H9 (cell line): ENCODE data around the gene JAK1. TPM values are rescaled to one million over a fixed set of nuclear protein-coding genes. Genes with fewer than 3 reads are reported as not detected.

Experiments
- DNase-seq: peaks from one replicate; pipeline ENCODE4 v3.0.0-alpha.2; 2017
- H2AFZ ChIP-seq: one replicate; pipeline ENCODE4 v1.6.1; 2013; ENCODE audit warnings: mild to moderate bottlenecking, low read length, control low read depth, moderate library complexity
- H2AK5ac ChIP-seq: 2 replicates; pipeline ENCODE4 v1.6.1; 2013; ENCODE audit warnings: low read length, control low read depth, mixed read lengths; ENCODE audit not compliant: insufficient read length
- H2BK120ac ChIP-seq: one replicate; pipeline ENCODE4 v1.6.1; 2013; ENCODE audit warnings: low read depth, mild to moderate bottlenecking, low read length, control low read depth, inconsistent platforms; ENCODE audit not compliant: poor library complexity, severe bottlenecking
- H2BK12ac ChIP-seq: 2 replicates; pipeline ENCODE4 v1.6.1; 2013; ENCODE audit warnings: low read length, control low read depth, mixed read lengths, low read depth; ENCODE audit not compliant: insufficient read length
- H2BK15ac ChIP-seq: 2 replicates; pipeline ENCODE4 v1.6.1; 2013; ENCODE audit warnings: low read depth, low read length, control low read depth
- H2BK20ac ChIP-seq: one replicate; pipeline ENCODE4 v1.6.1; 2013; ENCODE audit warnings: low read depth, mild to moderate bottlenecking, low read length, control low read depth, inconsistent platforms; ENCODE audit not compliant: poor library complexity, severe bottlenecking
- H2BK5ac ChIP-seq: 2 replicates; pipeline ENCODE4 v1.6.1; 2013; ENCODE audit warnings: low read length, control low read depth, mixed read lengths; ENCODE audit not compliant: insufficient read length
- H3K14ac ChIP-seq: 2 replicates; pipeline ENCODE4 v1.6.1; 2013; ENCODE audit warnings: low read length, control low read depth; ENCODE audit not compliant: insufficient read depth
- H3K18ac ChIP-seq: 2 replicates; pipeline ENCODE4 v1.6.1; 2013; ENCODE audit warnings: low read depth, mild to moderate bottlenecking, mixed read lengths, low read length, control low read depth; ENCODE audit not compliant: insufficient read length
- H3K23ac ChIP-seq: 2 replicates; pipeline ENCODE4 v1.6.1; 2013; ENCODE audit warnings: low read length, control low read depth, mixed read lengths, low read depth; ENCODE audit not compliant: insufficient read length
- H3K23me2 ChIP-seq: 2 replicates; pipeline ENCODE4 v1.6.1; 2013; ENCODE audit warnings: low read depth, mild to moderate bottlenecking, mixed read lengths, low read length, control low read depth; ENCODE audit not compliant: insufficient read length, poor library complexity, severe bottlenecking
- H3K27ac ChIP-seq: 2 replicates; pipeline ENCODE4 v1.5.1; 2013; ENCODE audit warnings: low read length, control low read depth, mixed read lengths, low read depth; ENCODE audit not compliant: insufficient read length
- H3K27me3 ChIP-seq: 2 replicates; pipeline ENCODE4 v1.6.1; 2013; ENCODE audit warnings: low read length, control low read depth, inconsistent platforms; ENCODE audit not compliant: insufficient read depth
- H3K4ac ChIP-seq: 2 replicates; pipeline ENCODE4 v1.6.1; 2013; ENCODE audit warnings: low read depth, mild to moderate bottlenecking, control low read depth, inconsistent platforms, low read length, moderate library complexity
- H3K4me1 ChIP-seq: 2 replicates; pipeline ENCODE4 v1.6.1; 2013; ENCODE audit warnings: low read length, control low read depth, inconsistent platforms; ENCODE audit not compliant: insufficient read depth
- H3K4me2 ChIP-seq: 2 replicates; pipeline ENCODE4 v1.6.1; 2013; ENCODE audit warnings: low read length, control low read depth, mixed read lengths; ENCODE audit not compliant: insufficient read length, insufficient read depth
- H3K56ac ChIP-seq: 2 replicates; pipeline ENCODE4 v1.6.1; 2013; ENCODE audit warnings: low read depth, mild to moderate bottlenecking, mixed read lengths, low read length, control low read depth; ENCODE audit not compliant: insufficient read length
- H3K79me1 ChIP-seq: 2 replicates; pipeline ENCODE4 v1.6.1; 2013; ENCODE audit warnings: low read depth, mild to moderate bottlenecking, moderate library complexity, low read length, control low read depth, inconsistent platforms; ENCODE audit not compliant: insufficient read depth, poor library complexity, severe bottlenecking
- H3K79me2 ChIP-seq: 2 replicates; pipeline ENCODE4 v1.6.1; 2013; ENCODE audit warnings: low read length, control low read depth, inconsistent platforms; ENCODE audit not compliant: insufficient read depth
- H3K9ac ChIP-seq: 2 replicates; pipeline ENCODE4 v1.6.1; 2013; ENCODE audit warnings: low read length, control low read depth, mixed read lengths; ENCODE audit not compliant: insufficient read length; ENCODE audit errors: extremely low read depth
- H3K9me3 ChIP-seq: one replicate; pipeline ENCODE4 v1.6.1; 2013; ENCODE audit warnings: low read depth, low read length, inconsistent platforms; ENCODE audit not compliant: control insufficient read depth
- H3T11ph ChIP-seq: one replicate; pipeline ENCODE4 v1.6.1; 2013; ENCODE audit warnings: mild to moderate bottlenecking, low read length, control low read depth, inconsistent platforms
- H4K20me1 ChIP-seq: one replicate; pipeline ENCODE4 v1.6.1; 2013; ENCODE audit not compliant: control insufficient read depth, insufficient read length, insufficient read depth
- H4K5ac ChIP-seq: 2 replicates; pipeline ENCODE4 v1.6.1; 2013; ENCODE audit warnings: low read depth, mild to moderate bottlenecking, mixed read lengths, low read length, control low read depth; ENCODE audit not compliant: insufficient read length
- H4K8ac ChIP-seq: replicated peaks from 2 replicates; pipeline ENCODE4 v1.6.1; 2013; ENCODE audit warnings: low read length, control low read depth, mixed read lengths, low read depth; ENCODE audit not compliant: insufficient read length
- H4K91ac ChIP-seq: 2 replicates; pipeline ENCODE4 v1.6.1; 2013; ENCODE audit warnings: low read depth, mild to moderate bottlenecking, moderate library complexity, mixed read lengths, low read length, control low read depth; ENCODE audit not compliant: insufficient read length
- H3K27ac Mint-ChIP-seq, 3 experiments: 2 replicates in 2 of 3; 3 replicates in 1 of 3; pipeline ENCODE4 v1.8.0; 2020 to 2021; ENCODE audit warnings: mixed read lengths in 3 of 3, mild to moderate bottlenecking in 1 of 3, moderate library complexity in 1 of 3
- H3K27me3 Mint-ChIP-seq: 2 replicates; pipeline ENCODE4 v1.8.0; 2021; ENCODE audit warnings: low read depth, mild to moderate bottlenecking, moderate library complexity, mixed read lengths
- H3K36me3 Mint-ChIP-seq, 3 experiments: 2 replicates in 2 of 3; 3 replicates in 1 of 3; pipeline ENCODE4 v1.8.0; 2020 to 2021; ENCODE audit warnings: low read depth in 3 of 3, mixed read lengths in 3 of 3; ENCODE audit not compliant: insufficient read depth in 1 of 3
- H3K4me1 Mint-ChIP-seq, 2 experiments: 2 replicates each; pipeline ENCODE4 v1.8.0; 2020; ENCODE audit warnings: mixed read lengths in 2 of 2
- H3K4me3 Mint-ChIP-seq, 2 experiments: 2 replicates in 1 of 2; 3 replicates in 1 of 2; pipeline ENCODE4 v1.8.0; 2020 to 2021; ENCODE audit warnings: mild to moderate bottlenecking in 2 of 2, mixed read lengths in 2 of 2, moderate library complexity in 1 of 2
- H3K9me3 Mint-ChIP-seq, 2 experiments: 2 replicates in 1 of 2; 3 replicates in 1 of 2; pipeline ENCODE4 v1.8.0; 2020; ENCODE audit warnings: mild to moderate bottlenecking in 2 of 2, mixed read lengths in 2 of 2, moderate library complexity in 1 of 2
- WGBS: extraction: QIAGEN DNeasy Blood & Tissue Kit; methylation state at CpG from one replicate; pipeline ENCODE4 v1.1.7; 2013; ENCODE audit warnings: missing lambda C conversion rate, low lambda C conversion rate, mixed read lengths; ENCODE audit not compliant: insufficient read length; ENCODE audit errors: extremely low coverage; 5-methylcytosine and 5-hydroxymethylcytosine counted together
- total RNA-seq: library from RNA; stranded (reverse); gene quantifications from 2 replicates; pipeline ENCODE4 v1.2.1, GENCODE V29; 2021
- TF ChIP-seq, protein P1 (sequence below): fragments of 200-600 bp; sonication (generic); conservative IDR thresholded peaks from 3 replicates; pipeline ENCODE4 v1.8.0; 2021; ENCODE audit warnings: antibody characterized with exemption, mild to moderate bottlenecking

JAK1 gene
- total RNA-seq, 1 experiment from 2014 or later: 12.8 TPM

- Histone ChIP-seq H3K4me2 (no peak overlapping the region), H3K79me1 (no peaks in the 10 kb centered on the region), H3K23ac (no peak overlapping the region), H2BK5ac (no peak overlapping the region), H3K14ac (no peak overlapping the region), H3K79me2 (no peaks in the 10 kb centered on the region), H3K18ac (no peak overlapping the region), H3K23me2 (no peaks in the 10 kb centered on the region), H2AFZ (no peak overlapping the region), H4K5ac (no peak overlapping the region), H3K4me1 (no peaks in the 10 kb centered on the region), H4K8ac (no peak overlapping the region), H2BK12ac (no peak overlapping the region), H4K91ac (no peak overlapping the region), H2BK20ac (no peak overlapping the region), H3K4ac (no peak overlapping the region), H3K9ac (no peak overlapping the region), H3K56ac (no peak overlapping the region), H2BK15ac (no peak overlapping the region), H3T11ph (no peak overlapping the region), H2BK120ac (no peak overlapping the region), H2AK5ac (no peak overlapping the region), H3K9me3 (no peaks in the 10 kb centered on the region), H3K27me3 (no peaks in the 10 kb centered on the region), H3K27ac (no peak overlapping the region), H4K20me1 (no peaks in the 10 kb centered on the region)
- H3K27me3 Mint-ChIP-seq: no peaks in the 10 kb centered on the region
- TF ChIP-seq, protein P1, sequence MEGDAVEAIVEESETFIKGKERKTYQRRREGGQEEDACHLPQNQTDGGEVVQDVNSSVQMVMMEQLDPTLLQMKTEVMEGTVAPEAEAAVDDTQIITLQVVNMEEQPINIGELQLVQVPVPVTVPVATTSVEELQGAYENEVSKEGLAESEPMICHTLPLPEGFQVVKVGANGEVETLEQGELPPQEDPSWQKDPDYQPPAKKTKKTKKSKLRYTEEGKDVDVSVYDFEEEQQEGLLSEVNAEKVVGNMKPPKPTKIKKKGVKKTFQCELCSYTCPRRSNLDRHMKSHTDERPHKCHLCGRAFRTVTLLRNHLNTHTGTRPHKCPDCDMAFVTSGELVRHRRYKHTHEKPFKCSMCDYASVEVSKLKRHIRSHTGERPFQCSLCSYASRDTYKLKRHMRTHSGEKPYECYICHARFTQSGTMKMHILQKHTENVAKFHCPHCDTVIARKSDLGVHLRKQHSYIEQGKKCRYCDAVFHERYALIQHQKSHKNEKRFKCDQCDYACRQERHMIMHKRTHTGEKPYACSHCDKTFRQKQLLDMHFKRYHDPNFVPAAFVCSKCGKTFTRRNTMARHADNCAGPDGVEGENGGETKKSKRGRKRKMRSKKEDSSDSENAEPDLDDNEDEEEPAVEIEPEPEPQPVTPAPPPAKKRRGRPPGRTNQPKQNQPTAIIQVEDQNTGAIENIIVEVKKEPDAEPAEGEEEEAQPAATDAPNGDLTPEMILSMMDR: peak; percentile 91
- H3K4me3 Mint-ChIP-seq: no peak overlapping the region
- H3K27ac Mint-ChIP-seq: peak overlapping the region in 2 of 3 experiments; percentile 41 to 83; a peak in 2 of 7 replicates
- no CpG with 5 or more reads among the region's 11 CpGs for WGBS
- no peaks in the 10 kb centered on the region for H3K9me3 Mint-ChIP-seq
- peaks cover 0 to 14% (median 3%) of the 10 kb centered on the region in 3 experiments; a peak in 3 of 7 replicates for H3K36me3 Mint-ChIP-seq
- DNase-seq: peak; percentile 56
- peaks cover 0 to 8% of the 10 kb centered on the region in 2 experiments; a peak in 2 of 4 replicates for H3K4me1 Mint-ChIP-seq
Measured at GRCh38 chr1:64823691-64824476, 142.5 kb downstream of the JAK1 start.
